KBM-7 (cell line): Measurements from ENCODE around the gene XPOT.

ENCODE experiments used
- DNase-seq: peaks from one replicate; pipeline ENCODE4 v3.0.0-alpha.2; 2015
- in situ Hi-C: fragments of 300-500 bp; cut with MboI; formaldehyde crosslinking; loops from 2 replicates; pipeline ENCODE4 v1.14.3; 2020; ENCODE audit warnings: low sequenced_read_pairs, low pct_unique_long_range_greater_than_20kb, mixed read lengths

Gene XPOT

GRCh38 chr12:64413884-64414283, 9.7 kb downstream of the XPOT start:
- no peak for DNase-seq
- in situ Hi-C loops: no loop called here

- in situ Hi-C loops: no loop called here
- no peak for DNase-seq
These were observed 14.0 kb downstream of the XPOT start for GRCh38 chr12:64418209-64418608.

GRCh38 chr12:64419696-64420095, 15.5 kb downstream of the XPOT start:
- in situ Hi-C loops: no loop called here
- no peak for DNase-seq

GRCh38 chr12:64427988-64428387, 23.8 kb downstream of the XPOT start:
- in situ Hi-C loops: no loop called here
- no peak for DNase-seq

GRCh38 chr12:64428956-64429355, 24.8 kb downstream of the XPOT start:
- no peak for DNase-seq
- in situ Hi-C loops: no loop called here

- DNase-seq: no peak
- in situ Hi-C loops: no loop called here
These were observed 26.7 kb downstream of the XPOT start for GRCh38 chr12:64430886-64431285.

- in situ Hi-C loops: no loop called here
- no peak for DNase-seq
These were observed 27.6 kb downstream of the XPOT start for GRCh38 chr12:64431791-64432190.

GRCh38 chr12:64433915-64434314, 29.7 kb downstream of the XPOT start:
- in situ Hi-C loops: no loop called here
- no peak for DNase-seq

- DNase-seq: no peak
- in situ Hi-C loops: no loop called here
These were observed 35.9 kb downstream of the XPOT start for GRCh38 chr12:64440100-64440499.

- no peak for DNase-seq
- in situ Hi-C loops: no loop called here
These were observed 41.3 kb downstream of the XPOT start for GRCh38 chr12:64445490-64445889.

GRCh38 chr12:64446295-64446694, 42.1 kb downstream of the XPOT start:
- in situ Hi-C loops: no loop called here
- no peak for DNase-seq

- in situ Hi-C loops: no loop called here
- no peak for DNase-seq
These were observed 46.0 kb downstream of the XPOT start for GRCh38 chr12:64450057-64450640.

- DNase-seq: peak; percentile 69
- in situ Hi-C loops: no loop called here
These were observed 46.7 kb downstream of the XPOT start for GRCh38 chr12:64450711-64451486.

- DNase-seq: peak; percentile 74
- in situ Hi-C loops: no loop called here
These were observed 47.7 kb downstream of the XPOT start, which contains the start of gene TBK1 for GRCh38 chr12:64451687-64452558. TBK1 (plus strand) TSS chr12:64452120; CDS start chr12:64455871, 3,751 bp downstream.

GRCh38 chr12:64452559-64453329, 48.6 kb downstream of the XPOT start:
- in situ Hi-C loops: no loop called here
- DNase-seq: peak; percentile 62

- DNase-seq: no peak
- in situ Hi-C loops: no loop called here
These were observed 51.3 kb downstream of the XPOT start for GRCh38 chr12:64455506-64455905.

GRCh38 chr12:64456119-64456518, 51.9 kb downstream of the XPOT start:
- in situ Hi-C loops: no loop called here
- DNase-seq: no peak

GRCh38 chr12:64457032-64457431, 52.8 kb downstream of the XPOT start:
- peak; percentile 77 for DNase-seq
- in situ Hi-C loops: no loop called here

- no peak for DNase-seq
- in situ Hi-C loops: no loop called here
These were observed 53.3 kb downstream of the XPOT start for GRCh38 chr12:64457466-64457865.
